Activated effector memory CD4-positive, alpha-beta T cell treated with Interleukin-2 at 50 U/mL for 16 hours (primary cell): ENCODE measurements around the gene TTC39B.
"Not testable (repeated sequence)": the region's sequence is repeated elsewhere in the genome, so short reads cannot be mapped to it uniquely, and the experiment has no call there.

Experiments used
- DNase-seq: peaks from one replicate; pipeline ENCODE4 v3.0.0-alpha.2; 2020

The TTC39B gene

DNA sequence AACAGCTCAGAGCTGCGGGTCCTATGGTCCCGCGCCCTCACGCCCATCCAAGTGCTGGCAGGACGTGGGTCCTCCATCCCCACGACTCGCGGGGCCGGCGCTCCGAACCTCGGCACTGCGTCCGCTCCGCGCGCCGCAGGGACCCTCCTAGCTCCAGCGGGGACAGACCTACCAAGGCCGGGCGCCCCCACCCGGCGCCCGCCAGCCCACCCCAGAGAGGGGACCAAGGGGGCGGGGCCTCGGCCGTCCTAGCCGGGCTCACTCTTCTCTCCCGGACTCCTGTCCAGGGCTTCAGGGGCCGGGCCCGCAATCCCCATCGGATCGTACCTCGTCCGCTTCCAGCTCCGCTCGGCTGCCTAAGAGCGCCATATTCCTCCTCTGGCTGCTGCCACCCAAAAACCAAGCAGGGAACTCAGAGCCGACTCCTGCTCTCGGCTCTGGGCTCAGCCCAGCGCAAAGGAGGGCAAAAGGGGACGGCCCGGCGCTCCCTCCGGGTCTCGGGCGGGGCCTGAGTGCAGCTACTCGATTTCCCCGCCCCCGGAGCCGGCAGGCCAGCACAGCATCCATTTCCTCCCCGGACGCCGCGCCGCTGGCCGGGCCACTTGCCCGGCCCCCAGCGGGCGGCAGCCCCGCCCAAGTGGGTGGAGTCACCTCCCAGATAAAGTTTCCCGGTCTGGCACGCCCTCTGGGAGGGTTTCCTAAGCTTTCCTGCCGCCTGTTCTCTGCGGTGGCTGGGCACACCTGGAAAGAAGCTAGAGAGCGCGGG lies at the start of gene TTC39B:
Gene TTC39B, minus strand, starts transcription at position 460 of the 766 bp plus-strand sequence. Its CDS starts 91 bp downstream, at position 369.
- peak; percentile 71 for DNase-seq

DNA sequence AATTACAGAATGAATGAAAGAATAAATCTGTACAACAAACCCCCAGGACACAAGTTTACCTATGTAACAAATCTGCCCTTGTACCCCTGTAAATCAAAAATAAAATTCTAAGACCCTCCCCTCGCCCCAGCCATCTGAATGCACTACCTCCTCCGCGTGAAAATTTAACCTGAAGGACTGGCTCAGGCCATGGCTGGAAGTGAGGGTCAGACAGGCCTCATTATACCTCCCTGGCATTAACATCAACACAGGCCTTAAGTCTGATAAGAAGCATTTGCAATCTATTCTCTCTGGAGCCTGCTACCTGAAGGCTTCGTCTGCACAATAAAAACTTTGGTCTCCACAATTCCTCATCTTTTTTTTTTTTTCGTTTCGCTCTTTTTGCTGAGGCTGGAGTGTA lies 48.7 kb upstream of the TTC39B start:
- no peak for DNase-seq

DNA sequence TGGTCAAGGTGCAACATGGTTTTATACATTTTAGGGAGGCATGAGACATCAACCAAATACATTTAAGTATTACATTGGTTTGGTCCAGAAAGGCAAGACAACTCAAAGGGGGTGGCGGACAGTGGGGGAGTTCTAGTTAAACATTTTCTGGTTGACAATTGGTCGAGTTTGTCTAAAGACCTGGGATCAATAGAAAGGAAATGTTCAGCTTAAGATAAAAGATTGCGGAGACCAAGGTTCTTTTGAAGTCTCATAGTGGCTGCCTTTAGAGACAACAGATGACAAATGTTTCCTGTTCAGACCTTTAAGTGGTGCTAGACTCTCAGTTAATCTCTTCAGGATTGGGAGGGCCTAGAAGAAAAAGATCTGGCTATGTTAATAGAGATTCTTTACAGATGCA lies 47.7 kb upstream of the TTC39B start:
- no peak for DNase-seq

DNA sequence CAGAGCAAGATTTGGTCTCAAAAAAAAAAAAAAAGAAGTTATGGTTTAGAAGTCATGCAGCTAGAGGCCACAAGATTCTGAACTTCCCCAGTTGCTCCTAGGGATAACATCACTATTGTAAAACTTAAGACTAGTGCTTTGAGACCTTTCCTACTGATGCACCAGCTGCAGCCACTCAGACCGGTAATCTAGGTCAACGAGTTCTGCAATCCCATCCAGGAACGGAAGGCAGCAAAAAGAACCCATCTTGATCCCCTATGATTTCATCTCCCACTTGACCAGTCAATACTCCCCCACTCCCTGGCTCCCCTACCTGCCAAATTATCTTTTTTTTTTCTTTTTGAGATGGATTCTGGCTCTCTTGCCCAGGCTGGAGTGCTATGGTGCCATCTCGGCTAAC lies 46.9 kb upstream of the TTC39B start:
- no peak for DNase-seq

DNA sequence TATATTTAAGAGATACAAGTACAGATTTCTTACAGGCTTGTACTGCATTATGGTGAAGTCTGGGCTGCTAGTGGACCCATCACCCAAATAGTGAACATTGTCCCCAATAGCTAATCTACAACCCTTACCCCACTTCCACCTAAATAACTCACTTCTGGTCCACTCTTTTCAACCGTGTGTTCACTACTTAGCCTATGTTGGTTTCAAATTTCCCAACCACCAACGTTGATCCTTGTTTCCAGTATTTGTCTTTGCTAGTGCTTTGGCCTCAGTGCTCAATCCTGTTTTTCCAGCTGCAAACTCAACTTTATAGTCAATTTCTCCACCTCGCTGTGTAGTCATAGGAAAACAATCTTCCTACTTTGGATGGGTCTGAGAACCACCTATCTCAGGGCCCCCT lies 45.3 kb upstream of the TTC39B start:
- no peak for DNase-seq

DNA sequence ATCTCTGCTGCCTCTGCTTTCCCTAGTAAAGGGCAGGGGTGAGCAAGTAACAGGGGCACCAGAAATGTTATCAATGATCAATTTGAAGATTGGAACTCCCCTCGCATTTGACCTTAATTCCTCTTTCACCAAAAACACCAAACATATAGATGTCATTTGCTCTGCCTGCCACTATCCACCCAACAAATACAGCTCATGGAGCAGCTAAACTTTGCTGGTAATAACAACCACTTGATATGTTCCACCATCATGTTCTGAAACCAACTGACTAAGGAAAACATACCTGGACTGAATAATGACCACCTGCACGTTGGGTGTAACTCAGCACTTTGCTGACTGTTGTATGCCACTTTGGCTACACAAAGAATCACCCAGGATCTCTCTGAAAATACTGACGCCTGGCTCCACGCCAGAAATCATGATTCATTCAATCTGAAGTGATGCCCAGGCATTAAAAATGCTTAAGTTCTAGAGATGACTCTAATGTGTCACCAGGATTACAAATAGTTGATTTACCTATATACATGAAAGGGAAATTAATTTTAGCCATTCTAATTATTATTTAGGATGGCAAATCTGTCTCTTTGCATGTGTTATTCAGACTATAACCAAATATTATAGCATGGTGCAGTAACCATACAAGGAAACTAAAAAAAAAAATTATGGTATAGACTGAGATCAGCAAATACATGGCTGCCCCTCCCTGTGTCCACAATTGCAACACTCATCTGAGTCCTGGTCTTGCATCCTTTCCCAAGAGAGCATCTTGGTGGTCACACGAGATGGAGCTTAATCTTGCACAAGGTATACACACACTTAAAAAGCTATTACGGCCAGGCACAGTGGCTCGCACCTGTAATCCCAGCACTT lies 43.1 kb upstream of the TTC39B start:
- DNase-seq: no peak

DNA sequence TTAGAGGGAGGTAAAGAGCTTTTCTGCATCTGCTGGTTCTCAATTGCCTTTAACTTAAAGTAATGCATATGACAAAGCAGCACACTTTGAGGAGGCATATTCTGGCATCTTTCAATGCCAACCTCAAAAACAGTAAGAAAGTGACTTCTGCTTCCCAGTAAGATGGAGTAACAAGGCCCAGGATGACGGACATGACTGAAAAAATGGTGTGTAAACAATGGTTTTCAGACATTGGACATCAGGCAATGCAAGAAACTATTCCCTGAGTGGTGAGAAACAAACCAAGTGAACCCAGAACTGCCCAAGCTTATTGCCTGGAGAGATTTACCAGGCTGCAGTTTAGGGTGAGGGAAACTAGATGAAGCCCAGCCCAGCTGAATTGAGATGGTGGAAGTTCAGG lies 39.8 kb upstream of the TTC39B start:
- DNase-seq: no peak

DNA sequence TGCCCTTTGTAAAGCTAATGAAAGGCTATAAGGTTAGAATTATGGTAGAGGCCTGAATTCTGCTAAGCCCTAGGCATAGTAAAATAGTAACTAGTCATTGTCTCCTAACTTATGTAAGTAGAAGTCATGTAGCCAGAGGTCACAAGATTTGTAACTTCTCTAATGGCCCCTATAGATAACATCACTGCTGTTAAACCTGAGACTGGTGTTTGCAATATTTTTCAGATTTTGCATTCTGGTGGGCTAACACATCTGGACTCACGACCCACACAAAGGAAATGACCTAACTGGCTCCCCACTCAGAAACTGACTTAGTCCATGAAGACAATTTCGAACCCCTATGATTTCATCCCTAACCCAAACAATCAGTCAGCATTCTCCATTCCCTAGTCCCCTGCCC lies 37.2 kb upstream of the TTC39B start:
- DNase-seq: no peak

DNA sequence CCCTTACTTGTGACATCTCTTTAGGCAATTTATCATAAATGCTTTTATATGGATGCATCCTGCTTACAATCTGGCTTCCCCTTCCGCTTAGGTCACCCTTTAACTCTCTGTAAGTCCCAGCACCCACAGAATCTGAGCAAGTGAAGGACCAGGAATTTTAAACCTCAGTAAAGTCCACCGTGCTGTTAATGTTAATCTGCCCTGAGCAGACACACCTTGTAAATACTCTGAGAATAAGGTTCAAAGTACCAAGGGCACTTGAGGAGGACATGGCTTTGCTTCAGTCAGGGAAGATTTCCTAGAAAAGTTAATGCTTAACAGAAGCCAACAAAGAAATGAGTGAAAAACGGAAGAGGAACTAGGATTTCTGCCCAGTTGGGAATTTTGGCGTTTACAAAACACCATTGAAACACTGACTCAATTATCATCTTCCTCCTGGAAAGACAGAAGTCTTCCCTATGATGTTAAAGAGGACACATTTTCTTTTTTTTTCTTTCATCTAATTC lies 26.4 kb upstream of the TTC39B start:
- DNase-seq: no peak

DNA sequence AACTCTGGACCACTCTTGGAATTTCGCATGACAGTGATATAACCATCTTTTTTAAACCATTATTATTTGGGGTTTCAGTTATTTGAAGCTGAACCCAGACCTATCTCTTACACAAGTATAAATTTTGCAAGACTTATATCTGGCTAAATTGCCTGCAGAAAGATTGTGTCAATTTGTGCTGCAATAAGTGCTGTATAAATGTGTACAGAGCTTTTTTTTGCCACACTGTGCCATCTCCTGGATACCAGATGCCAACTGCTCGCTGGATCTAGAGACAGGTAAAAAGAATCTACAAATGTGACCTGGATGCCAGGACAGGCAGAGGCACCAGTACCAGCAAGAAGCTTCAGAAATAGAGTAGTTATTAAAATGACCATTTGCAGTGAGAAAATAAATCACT lies 25.9 kb upstream of the TTC39B start:
- DNase-seq: no peak

DNA sequence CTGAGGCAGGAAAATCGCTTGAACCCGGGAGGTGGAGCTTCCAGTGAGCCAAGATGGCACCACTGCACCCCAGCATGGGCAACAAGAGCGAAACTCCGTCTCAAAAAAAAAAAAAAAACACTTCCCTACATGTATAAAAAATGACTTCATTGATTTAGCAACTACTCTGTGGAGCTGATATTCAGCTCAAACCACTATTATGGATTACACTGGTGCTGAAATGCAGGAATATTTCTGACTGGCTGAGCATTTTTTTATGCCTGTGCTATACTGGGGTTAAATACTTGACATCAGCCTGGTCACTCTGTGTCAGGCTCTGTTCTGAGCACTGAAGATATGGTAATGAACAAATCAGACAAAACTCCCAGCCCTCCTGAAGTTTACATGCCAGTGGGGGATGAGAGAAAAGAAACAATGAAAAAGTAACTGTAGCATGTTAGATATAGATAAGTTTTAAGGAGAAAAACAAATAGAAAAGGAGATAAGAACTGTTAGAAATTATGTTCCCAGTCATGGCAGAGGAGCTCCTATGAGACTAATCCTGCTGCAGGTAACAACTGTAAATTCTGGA lies 22.6 kb upstream of the TTC39B start:
- DNase-seq: no peak

DNA sequence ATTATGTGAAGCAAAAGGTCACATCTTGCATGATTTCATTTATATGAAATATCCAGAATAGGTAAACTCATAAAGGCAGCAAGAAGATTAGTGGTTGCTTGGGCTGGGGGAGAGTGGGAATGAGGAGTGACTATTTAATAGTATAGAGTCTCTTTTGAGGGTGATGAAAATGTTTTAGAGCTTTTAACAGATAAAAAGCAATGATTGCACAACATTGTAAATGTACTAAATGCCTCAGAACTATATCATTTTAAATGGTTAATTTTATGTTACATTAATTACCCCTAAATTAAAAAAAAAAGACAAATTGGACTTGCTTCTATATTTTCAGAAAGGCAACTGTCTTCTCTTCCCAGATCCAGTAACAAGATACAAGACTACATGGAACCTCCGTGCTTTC lies 21.9 kb upstream of the TTC39B start:
- DNase-seq: no peak

DNA sequence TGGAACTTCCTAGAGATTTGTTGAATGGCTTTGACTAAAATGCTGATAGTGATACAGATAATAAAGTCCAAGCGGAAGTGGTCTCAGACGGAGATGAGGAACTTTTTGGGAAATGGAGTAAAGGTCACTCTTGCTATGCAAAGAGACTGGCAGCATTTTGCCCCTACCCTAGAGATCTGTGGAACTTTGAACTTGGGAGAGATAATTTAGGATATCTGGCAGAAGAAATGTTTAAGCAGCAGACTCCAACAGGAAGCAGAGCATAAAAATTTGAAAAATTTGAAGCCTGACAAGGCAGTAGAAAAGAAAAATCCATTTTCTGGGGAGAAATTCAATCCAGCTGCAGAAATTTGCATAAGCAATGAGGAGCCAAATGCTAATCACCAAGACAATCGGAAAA lies 15.7 kb upstream of the TTC39B start:
- not testable (repeated sequence) for DNase-seq

DNA sequence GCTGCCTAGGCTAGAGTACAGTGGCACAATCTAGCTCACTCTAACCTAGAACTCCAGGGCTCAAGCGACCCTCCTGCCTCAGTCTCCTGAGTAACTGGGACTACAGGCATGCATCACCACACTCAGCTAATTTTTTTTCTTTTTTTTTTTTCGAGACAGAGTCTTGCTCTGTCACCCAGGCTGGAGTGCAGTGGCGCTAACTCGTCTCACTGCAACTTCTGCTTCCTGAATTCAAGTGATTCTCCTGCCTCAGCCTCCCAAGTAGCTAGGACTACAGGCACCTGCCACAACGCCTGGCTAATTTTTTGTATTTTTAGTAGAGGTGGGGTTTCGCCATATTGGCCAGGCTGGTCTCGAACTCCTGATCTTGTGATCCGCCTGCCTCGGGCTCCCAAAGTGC lies 12.6 kb upstream of the TTC39B start:
- not testable (repeated sequence) for DNase-seq

DNA sequence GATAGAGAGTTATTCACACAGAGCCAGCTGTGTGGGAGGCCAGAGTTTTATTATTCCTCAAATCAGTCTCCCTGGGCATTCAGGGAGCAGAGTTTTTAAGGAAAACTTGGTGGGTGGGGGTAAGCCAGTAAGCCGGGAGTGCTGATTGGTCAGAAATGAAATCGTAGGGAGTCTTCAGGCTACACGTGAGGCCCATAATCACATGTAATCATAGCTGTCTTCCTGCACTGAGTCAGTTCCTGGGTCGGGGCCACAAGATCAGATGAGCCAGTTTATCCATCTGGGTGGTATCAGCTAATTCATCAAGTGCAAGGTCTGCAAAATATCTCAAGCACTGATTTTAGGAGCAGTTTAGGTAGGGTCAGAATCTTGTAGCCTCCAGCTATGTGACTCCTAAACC lies 10.8 kb upstream of the TTC39B start:
- DNase-seq: no peak

DNA sequence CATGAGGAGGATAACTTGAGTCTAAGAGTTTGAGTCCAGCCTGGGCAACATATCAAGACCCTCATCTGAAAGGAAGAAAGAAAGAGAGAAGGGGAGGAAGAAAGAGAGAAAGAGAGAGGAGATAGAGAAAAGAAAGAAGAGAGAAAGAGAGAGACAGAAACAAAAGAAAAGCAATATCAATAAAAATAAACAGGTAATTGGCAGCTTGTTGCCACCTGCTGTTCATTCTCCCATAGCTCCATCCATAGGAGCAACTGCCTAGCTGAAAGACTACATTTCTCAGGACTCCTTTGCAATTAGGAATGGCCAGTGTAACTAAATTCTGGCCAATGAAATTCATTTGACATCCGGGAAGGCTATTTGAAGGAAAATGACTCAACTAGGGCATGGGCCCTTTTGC lies 4.6 kb upstream of the TTC39B start:
- no peak for DNase-seq

DNA sequence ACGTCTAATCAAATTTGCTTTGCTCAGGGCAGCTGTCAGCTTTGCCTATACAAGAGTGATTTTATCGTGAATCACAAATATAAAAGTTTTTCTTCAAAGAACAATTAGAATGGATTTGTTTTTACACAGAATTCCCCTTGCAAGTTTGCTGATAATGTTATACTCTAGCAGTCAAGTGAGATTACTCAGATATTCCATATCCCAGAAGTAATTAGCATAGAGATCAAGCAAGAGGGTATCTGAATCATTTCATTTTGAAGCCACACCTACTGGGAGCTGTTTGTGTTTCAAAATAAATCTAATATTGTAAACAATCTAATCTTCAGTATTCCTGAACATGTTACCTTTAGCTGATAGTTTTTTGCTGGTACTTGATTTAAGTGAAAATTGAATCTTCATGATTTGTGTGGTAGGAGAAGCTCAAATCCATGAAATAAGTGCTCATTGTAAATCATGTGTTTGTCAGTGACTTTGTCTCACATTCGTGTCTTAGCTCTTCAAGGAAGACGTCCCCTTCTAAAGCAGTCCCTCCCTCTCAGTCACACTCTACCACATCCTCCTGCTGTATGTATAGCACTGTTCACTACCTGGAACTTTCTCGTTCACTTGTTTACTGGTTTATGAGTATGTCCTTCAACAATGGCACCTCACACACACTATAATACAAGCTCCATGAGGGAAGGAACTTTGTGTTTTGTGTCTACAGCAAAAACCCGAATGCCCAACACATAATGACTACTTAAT lies 3.3 kb upstream of the TTC39B start:
- no peak for DNase-seq

DNA sequence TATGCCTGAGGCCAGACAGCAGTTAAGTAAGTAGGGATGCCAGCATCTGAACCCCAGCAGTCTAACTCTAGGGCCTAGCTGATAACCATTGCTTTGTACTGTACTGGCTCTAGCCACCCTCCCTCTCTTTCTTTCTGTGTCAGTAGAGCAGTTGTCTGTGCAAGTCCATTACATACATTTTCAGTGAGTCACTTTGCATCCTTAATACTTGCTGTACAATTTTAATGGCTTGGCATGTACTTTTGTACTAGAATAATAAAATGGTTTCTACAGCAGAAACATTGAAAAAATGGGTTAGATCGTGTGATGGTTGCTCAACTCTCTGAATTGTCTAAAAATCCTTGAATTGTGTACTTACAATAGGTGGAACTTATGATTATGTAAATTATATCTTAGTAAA lies 1.5 kb upstream of the TTC39B start:
- no peak for DNase-seq

DNA sequence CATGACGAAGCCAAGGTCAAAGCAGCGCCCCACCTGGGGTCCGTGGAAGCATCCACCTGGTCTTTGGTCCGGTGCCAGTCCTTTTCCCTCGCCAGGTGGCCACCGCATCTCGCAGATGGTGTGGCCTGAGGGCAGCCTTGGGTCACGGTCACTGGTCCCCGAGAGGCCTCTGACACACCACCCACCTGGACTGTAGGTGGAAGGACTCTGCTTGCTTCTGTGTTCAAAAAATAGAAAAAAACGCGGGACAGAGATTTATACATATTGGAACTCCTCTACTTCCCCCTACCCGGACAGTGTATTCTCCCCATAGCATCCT lies 466 bp upstream of the TTC39B start:
- DNase-seq: no peak

DNA sequence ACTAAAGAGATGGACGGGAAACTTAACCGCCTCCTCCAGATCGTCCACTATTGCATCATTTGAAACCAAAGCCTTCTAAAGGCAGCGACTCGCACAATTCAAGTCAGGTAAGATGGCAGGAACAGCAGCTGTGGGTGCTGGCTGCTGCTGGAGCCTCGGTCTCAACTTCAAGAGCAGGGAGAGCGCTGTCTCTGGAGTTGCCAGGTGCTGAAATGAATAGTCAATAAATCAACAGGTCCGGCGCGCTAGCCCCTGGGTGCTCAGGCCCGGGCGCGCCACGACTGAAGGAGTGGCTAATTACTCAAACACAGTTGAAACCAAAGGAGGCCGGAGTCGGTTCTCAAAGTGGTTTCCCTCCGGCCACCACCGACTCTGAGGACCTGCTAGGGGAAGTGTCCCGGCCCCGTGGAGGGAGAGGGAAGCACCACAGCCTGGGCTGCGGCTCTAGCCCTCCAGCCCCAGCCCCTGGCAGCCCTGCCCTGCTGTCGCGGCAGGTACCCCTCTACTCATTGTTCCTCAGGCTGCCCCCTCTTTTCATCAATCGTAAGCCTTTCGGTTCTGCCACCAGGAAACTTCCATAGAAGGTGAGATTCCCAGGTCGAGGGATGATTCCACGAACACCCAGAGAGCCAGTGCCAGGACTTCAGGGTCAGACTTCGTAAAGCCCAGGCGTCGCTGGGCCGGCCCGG lies 804 bp downstream of the TTC39B start:
- DNase-seq: no peak

DNA sequence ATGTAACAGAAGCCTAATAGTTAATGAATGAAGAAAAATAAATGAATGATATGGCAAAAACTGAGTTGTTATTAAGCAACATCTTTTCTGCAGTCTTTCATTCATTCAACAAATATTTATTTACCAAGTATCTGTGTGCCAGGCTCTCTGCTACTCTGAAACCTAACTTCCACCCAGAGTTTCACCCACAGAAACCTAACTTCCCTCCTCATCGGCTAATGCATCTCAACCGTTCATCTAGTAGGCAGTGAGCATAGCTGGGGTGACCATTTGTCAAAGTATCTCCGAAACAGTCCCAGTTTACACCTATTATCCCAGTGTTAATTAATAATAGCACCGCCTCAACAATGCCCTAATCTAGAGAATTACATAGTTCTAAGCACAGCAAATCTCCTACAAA lies 1.5 kb downstream of the TTC39B start:
- no peak for DNase-seq

DNA sequence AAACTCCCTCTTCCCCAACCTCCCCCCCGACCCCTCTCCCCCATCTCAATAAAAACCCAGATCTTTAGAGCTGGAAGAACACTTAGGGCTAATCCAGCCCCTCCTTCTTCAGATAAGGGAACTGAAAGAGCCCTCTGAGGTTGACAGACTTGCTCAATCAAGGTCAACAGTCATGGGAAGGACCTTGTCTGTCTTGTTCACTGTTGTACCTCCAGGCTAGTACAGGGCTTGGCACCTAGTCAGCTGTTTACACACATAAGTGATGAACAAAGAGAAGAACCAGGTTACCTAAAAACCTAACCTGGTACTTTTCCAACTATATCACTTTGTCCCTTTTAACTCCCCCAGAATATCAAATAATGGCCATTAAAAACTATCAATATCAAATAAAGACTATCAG lies 2.4 kb downstream of the TTC39B start:
- no peak for DNase-seq

DNA sequence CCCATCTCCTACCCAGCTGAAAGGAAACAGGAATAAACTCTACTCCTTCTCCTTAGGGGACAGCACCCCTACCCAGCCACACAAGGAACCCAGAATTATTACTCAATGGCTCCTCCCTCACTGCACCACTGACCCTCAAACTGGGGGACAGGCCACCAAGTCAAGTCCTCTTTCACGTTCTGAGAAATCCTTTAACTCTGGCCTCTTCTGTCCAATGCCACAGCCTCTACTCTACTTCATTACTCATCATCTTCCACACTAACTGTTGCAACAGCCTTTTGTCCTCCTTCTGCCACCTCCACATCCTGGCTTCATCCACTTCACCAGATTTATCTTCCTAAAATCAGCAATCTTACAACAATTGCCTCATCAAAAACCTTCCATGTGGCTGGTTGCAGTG lies 6.8 kb downstream of the TTC39B start:
- no peak for DNase-seq
